ENCODE data around the gene TOMM6. TPM values are rescaled to one million over a fixed set of nuclear protein-coding genes. Genes with fewer than 3 reads are reported as not detected.

TOMM6 gene
- total RNA-seq: 77.0 and 93.5 TPM in 2 replicates

DNA sequence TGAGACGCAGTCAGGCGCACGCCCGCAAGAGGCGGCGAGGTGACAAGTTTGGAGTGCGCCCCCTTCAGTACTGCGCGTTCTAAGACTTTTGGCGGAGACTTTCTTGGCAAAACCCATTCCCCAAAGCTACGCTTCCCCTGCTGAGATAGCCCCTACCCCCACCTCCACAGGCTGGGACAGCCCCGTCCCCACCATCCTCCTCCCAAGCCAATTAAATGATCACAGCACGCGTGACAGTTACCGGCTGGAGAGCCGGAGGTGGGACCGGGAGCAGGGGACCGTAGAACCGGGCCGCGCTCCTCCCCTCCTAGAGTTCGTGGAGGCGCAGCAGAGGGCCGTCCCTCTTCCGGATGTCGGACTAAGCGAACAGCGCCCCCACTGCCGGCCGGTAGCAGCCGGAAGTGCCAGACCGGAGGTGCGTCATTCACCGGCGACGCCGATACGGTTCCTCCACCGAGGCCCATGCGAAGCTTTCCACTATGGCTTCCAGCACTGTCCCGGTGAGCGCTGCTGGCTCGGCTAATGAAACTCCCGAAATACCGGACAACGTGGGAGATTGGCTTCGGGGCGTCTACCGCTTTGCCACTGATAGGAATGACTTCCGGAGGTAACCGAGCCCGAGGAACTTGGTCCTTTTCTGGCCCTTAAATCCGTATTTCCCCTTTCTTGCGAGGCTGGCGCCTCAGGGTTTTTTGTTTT, at the start of gene TOMM6:
Gene TOMM6 (plus strand): TSS at position 476 of the 699 bp plus-strand sequence. CDS start 4 bp downstream, at position 480.

DNA sequence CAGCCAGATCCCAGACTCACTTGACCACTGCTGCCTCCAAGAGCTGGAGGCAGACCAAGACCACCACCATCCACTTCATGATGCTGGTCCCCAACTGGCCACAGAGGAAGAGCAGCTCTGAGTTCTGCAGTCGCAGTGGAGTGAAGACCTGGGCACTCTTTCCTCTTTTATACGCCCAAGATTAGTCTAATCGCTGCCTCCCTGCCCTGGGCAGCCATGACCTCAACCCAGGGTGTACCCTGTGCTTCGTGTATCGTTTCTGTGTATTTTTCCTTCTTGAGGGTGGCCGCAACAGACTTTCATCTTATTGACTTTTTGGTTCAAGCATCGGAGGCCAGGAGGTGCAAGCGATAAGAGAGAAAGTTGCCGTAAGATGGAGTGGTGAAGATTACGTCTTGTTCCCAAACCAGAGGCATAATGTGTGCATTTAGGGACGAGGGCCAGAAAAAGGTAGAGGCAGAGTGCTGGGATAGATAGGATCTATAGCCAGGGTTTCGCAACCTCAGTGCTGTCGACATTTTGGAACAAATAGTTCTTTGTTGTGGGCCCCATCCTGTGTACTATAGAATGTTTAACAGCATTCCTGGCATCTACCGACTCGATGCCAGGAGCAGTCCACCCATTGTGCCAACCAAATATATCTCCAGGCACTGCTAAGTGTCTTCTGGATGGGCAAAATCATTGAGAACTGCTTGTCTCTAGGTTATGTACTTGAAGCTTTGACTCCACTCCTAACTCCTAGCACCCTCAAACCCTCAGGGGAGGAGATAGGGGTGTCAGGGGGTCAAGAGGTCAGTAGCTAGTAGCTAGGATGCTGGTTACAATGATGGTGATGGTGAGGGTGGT, 40.0 kb upstream of the TOMM6 start, which contains the start of gene PGC:
Gene PGC (minus strand): TSS at position 142 of the 846 bp plus-strand sequence. CDS start 63 bp downstream, at position 79.

DNA sequence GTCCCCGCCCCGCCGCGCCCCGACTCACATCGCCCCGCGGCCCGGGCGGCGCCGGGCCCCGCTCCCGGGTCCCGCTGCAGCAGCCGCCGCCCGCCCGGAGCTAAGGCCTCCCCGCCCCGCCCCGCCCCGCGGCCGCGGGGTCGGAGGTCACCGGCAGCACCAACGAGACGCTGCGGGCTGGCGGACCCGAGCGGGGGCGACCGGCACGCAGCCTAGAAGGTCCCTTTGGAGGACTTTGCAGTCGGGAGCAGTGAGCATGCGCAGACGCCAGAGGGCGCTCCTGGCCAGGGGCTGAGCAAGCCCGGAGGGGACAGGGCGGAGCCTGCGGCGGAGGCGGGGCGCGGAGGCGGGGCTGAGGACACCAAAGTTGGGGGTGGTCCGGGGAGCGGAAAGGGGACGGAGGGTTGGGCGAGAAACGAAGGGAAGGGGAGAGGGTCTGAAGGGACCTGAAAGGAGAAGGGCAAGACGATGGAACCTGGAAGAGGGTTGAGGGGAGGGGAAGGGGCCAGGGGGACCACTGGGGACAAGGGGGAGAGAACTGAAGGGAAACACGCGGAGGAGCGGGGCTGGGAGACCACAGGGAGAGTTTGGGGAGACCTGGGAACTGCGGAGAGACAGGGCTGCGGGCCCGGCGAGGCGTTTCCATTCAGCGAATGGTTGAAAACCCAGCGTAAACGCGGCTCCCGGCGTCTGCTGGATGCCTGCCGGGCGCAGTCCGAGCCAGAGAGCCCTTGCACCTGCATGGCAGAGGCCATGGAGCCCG, 7.5 kb upstream of the TOMM6 start, which contains the start of gene FRS3:
Gene FRS3 (minus strand): TSS at position 113 of the 763 bp plus-strand sequence. CDS start 2,913 bp downstream, outside the sequence.

DNA sequence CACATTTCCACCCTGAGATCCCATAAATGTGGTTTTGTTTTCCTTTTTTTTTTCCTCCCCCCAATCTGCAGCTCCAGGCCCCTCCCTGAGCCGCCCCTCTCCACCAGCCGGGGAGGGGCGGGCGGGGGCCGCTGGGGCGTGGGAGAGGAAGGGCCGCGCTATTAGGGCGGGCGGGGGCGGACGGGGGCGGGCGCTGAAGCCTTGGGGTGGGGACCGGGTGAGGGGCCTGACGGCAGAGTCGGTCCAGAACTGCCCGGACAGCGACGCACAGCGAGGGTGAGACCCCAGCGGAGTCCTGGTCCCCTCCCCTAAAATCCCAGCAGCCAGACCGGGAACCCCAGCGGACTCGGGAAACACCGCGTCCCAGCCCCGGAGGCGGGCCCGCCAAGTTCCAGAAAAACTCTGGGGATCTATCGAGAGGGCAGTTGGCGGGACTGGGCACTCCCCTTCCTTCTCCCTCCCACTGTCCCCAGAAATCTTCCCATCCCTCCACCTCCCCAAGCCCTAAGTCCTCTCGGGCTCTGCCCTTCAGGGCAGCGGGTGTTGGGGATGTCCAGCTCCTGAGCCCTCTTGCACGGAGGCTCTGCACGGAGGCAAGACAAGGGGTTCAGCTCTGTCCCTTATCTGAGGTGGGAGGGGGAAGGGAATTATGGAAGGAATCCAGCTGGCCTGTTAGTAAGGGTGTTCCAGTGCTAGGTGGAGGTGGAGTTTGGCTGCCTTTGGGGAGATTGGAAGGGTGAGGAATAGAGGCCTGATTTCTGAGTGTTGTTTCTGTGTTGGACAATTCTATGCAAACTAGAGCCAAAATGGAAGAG, 6.7 kb upstream of the TOMM6 start, which contains the start of gene PRICKLE4:
Gene PRICKLE4 (plus strand): TSS at position 232 of the 815 bp plus-strand sequence. CDS start 2,692 bp downstream, outside the sequence.

Small RNA genes within 50 kb of the gene (small RNA-seq; reads per million reads assigned to genes)
- gene AL365205.2 (not detected), gene AL365205.3 (not detected), gene RF00393 (not detected)

Other genes with a start within 250 kb of the TOMM6 start
- 2.5 and 3.8 TPM in 2 replicates for gene FOXP4, start 241.3 kb upstream of the TOMM6 start, total RNA-seq
- 4.0 and 7.8 TPM in 2 replicates for gene MDFI, start 149.2 kb upstream of the TOMM6 start, total RNA-seq
- gene TFEB, start 52.1 kb upstream of the TOMM6 start, total RNA-seq: 4.4 and 4.5 TPM in 2 replicates
- gene PGC, start 40.3 kb upstream of the TOMM6 start, total RNA-seq: not detected in 2 replicates
- gene FRS3, start 7.8 kb upstream of the TOMM6 start, total RNA-seq: 1.6 TPM in 2 replicates
- gene PRICKLE4, start 6.9 kb upstream of the TOMM6 start, total RNA-seq: 0.65 TPM in 1 of 2 replicates, not detected in the other
- 3.5 and 5.1 TPM in 2 replicates for gene USP49, start 107.7 kb downstream of the TOMM6 start, total RNA-seq
- 28.6 and 34.6 TPM in 2 replicates for gene MED20, start 133.4 kb downstream of the TOMM6 start, total RNA-seq
- gene BYSL, start 133.8 kb downstream of the TOMM6 start, total RNA-seq: 9.0 and 12.3 TPM in 2 replicates
- 24.8 and 28.9 TPM in 2 replicates for gene CCND3, start 154.1 kb downstream of the TOMM6 start, total RNA-seq

Measured in articular chondrocyte of knee joint (primary cell).